Hepatocyte (in vitro differentiated cells): ENCODE measurements around the gene ALPG. TPM values are rescaled to one million over a fixed set of nuclear protein-coding genes. Genes with fewer than 3 reads are reported as not detected.

Experiments
- DNase-seq: peaks from one replicate; pipeline ENCODE4 v3.0.0-alpha.2; 2016; ENCODE audit warnings: low spot score
- H2AFZ ChIP-seq: fragments of 200-600 bp; sonication (generic); 2 replicates; pipeline ENCODE4 v1.6.0; 2016; ENCODE audit warnings: antibody characterized with exemption, mild to moderate bottlenecking
- H3K27ac ChIP-seq: fragments of 200-600 bp; sonication (generic); 2 replicates; pipeline ENCODE4 v1.5.1; 2016; ENCODE audit warnings: mild to moderate bottlenecking
- H3K27me3 ChIP-seq: fragments of 200-600 bp; sonication (generic); 2 replicates; pipeline ENCODE4 v1.6.1; 2016
- H3K36me3 ChIP-seq: fragments of 200-600 bp; sonication (generic); replicated peaks from 2 replicates; pipeline ENCODE4 v1.5.1; 2016; ENCODE audit warnings: low read depth; ENCODE audit not compliant: insufficient read depth
- H3K4me1 ChIP-seq: fragments of 200-600 bp; sonication (generic); 2 replicates; pipeline ENCODE4 v1.5.1; 2016; ENCODE audit warnings: mild to moderate bottlenecking, moderate library complexity; ENCODE audit not compliant: insufficient read depth
- H3K4me2 ChIP-seq: fragments of 200-600 bp; sonication (generic); 2 replicates; pipeline ENCODE4 v1.6.0; 2016
- H3K4me3 ChIP-seq: fragments of 200-600 bp; sonication (generic); 2 replicates; pipeline ENCODE4 v1.5.1; 2016; ENCODE audit warnings: mild to moderate bottlenecking
- H3K79me2 ChIP-seq: fragments of 200-600 bp; sonication (generic); 2 replicates; pipeline ENCODE4 v1.6.0; 2017; ENCODE audit warnings: mild to moderate bottlenecking
- H3K9me2 ChIP-seq: fragments of 200-600 bp; sonication (generic); replicated peaks from 2 replicates; pipeline ENCODE4 v1.6.0; 2017; ENCODE audit warnings: mild to moderate bottlenecking; ENCODE audit not compliant: insufficient read depth
- H3K9me3 ChIP-seq: fragments of 200-600 bp; sonication (generic); 2 replicates; pipeline ENCODE4 v1.5.1; 2016; ENCODE audit warnings: low read depth, mild to moderate bottlenecking
- H4K20me1 ChIP-seq: fragments of 200-600 bp; sonication (generic); 2 replicates; pipeline ENCODE4 v1.6.0; 2016; ENCODE audit warnings: mild to moderate bottlenecking; ENCODE audit not compliant: insufficient read depth, poor library complexity, severe bottlenecking
- CTCF ChIP-seq: fragments of 200-600 bp; sonication (generic); IDR thresholded peaks from 2 replicates; pipeline ENCODE4 v1.5.1; 2016; ENCODE audit warnings: antibody characterized with exemption, mild to moderate bottlenecking; ENCODE audit not compliant: poor library complexity
- EZH2 ChIP-seq: fragments of 200-600 bp; sonication (generic); IDR thresholded peaks from 2 replicates; pipeline ENCODE4 v1.6.1; 2016; ENCODE audit warnings: antibody characterized with exemption, mild to moderate bottlenecking, borderline replicate concordance
- EZH2phosphoT487 ChIP-seq: fragments of 200-600 bp; sonication (generic); IDR thresholded peaks from one replicate; pipeline ENCODE4 v1.6.1; 2018; ENCODE audit warnings: antibody characterized with exemption, mild to moderate bottlenecking, low read depth, moderate library complexity; ENCODE audit not compliant: unreplicated experiment, severe bottlenecking
- WGBS: methylation state at CpG from one replicate; pipeline ENCODE4 v1.1.6; 2016; ENCODE audit warnings: low lambda C conversion rate; ENCODE audit errors: missing lambda C conversion rate; 5-methylcytosine and 5-hydroxymethylcytosine counted together
- polyA plus RNA-seq: library from polyadenylated mRNA; unstranded; fragments of >200 nt; fragmentation: Nextera tagmentation; extraction: Ambion mirVana; gene quantifications from 2 replicates; pipeline ENCODE4 v1.2.1, GENCODE V29; 2016
- total RNA-seq: library from RNA; depleted of rRNA; stranded (reverse); fragments of >200 nt; gene quantifications from 2 replicates; pipeline ENCODE4 v1.2.3, GENCODE V29; 2014

Gene ALPG
- total and polyA plus RNA-seq, 2 experiments from 2014 or later = 0.08 to 1.5 TPM

GRCh38 chr2:232419245-232420072, 12.8 kb downstream of the ALPG start:
- DNase-seq = no peak
- H3K79me2 ChIP-seq = no peaks in the 10 kb centered on the region
- H3K27me3 ChIP-seq = peaks cover 73% of the 10 kb centered on the region
- no peak overlapping the region for H3K27ac ChIP-seq
- H3K4me3 ChIP-seq = peak overlapping the region; percentile 14
- H2AFZ ChIP-seq = peak overlapping the region; percentile 7
- no peaks in the 10 kb centered on the region for H3K9me3 ChIP-seq
- WGBS = 3% methylated on average over 78 of the region's 79 CpGs
- H3K36me3 ChIP-seq = no peaks in the 10 kb centered on the region
- H3K4me1 ChIP-seq = peaks cover 22% of the 10 kb centered on the region
- TF ChIP-seq CTCF (no peak), EZH2 (peak; percentile 91), EZH2phosphoT487 (no peak)
- H3K4me2 ChIP-seq = peak overlapping the region; percentile 98
- no peaks in the 10 kb centered on the region for H3K9me2 ChIP-seq
- H4K20me1 ChIP-seq = no peaks in the 10 kb centered on the region

- no peak overlapping the region for H3K27ac ChIP-seq
- no peaks in the 10 kb centered on the region for H3K36me3 ChIP-seq
- H4K20me1 ChIP-seq = no peaks in the 10 kb centered on the region
- H2AFZ ChIP-seq = peak overlapping the region; percentile 78
- H3K9me3 ChIP-seq = no peaks in the 10 kb centered on the region
- no peak for DNase-seq
- peak overlapping the region; percentile 98 for H3K4me2 ChIP-seq
- WGBS = 6% methylated on average over 11 of the region's 22 CpGs
- peaks cover 73% of the 10 kb centered on the region for H3K27me3 ChIP-seq
- H3K79me2 ChIP-seq = no peaks in the 10 kb centered on the region
- TF ChIP-seq EZH2 = no peak
- TF ChIP-seq CTCF = no peak
- no peak for TF ChIP-seq EZH2phosphoT487
- H3K4me3 ChIP-seq = no peak overlapping the region
- H3K4me1 ChIP-seq = peaks cover 22% of the 10 kb centered on the region
- no peaks in the 10 kb centered on the region for H3K9me2 ChIP-seq
These were observed 13.4 kb downstream of the ALPG start for GRCh38 chr2:232420073-232420454.

- DNase-seq = peak; percentile 79
- H3K4me1 ChIP-seq = peaks cover 22% of the 10 kb centered on the region
- peaks cover 73% of the 10 kb centered on the region for H3K27me3 ChIP-seq
- no peaks in the 10 kb centered on the region for H4K20me1 ChIP-seq
- no peaks in the 10 kb centered on the region for H3K9me3 ChIP-seq
- WGBS = 2% methylated on average over 63 of the region's 79 CpGs
- peak overlapping the region; percentile 98 for H3K4me2 ChIP-seq
- no peak overlapping the region for H3K27ac ChIP-seq
- H2AFZ ChIP-seq = peak overlapping the region; percentile 78
- no peaks in the 10 kb centered on the region for H3K79me2 ChIP-seq
- H3K4me3 ChIP-seq = peak overlapping the region; percentile 23
- no peaks in the 10 kb centered on the region for H3K9me2 ChIP-seq
- no peaks in the 10 kb centered on the region for H3K36me3 ChIP-seq
- TF ChIP-seq CTCF = no peak
- TF ChIP-seq EZH2 = peak; percentile 70
These were observed 14.0 kb downstream of the ALPG start for GRCh38 chr2:232420463-232421188.
